ENCODE data around the gene ZNF697. TPM values are rescaled to one million over a fixed set of nuclear protein-coding genes. Genes with fewer than 3 reads are reported as not detected.

Gene ZNF697
- total RNA-seq, 2 donors from 2014 or later, result 12.0 to 14.8 TPM

DNA sequence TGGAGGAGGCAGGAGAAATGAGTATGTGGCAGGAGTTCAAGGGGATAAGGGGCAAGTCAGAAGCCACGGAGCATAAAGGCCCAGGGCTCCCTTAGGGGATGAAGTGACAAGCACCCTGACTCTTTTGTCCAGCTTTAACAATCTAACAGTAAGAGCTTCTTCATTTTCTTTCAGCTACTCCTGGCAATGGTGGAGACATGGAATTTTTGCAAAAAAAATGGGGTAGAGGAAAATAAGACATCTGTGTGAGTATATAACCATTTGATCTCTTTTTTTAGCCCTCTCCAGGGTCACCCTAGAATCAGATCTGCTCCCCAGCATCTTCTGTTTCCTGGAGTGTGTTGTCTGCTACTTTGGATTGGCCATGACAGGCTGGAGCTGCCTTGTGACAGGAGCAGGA lies 47.1 kb downstream of the ZNF697 start:
- Mint-ChIP-seq H3K27ac (no peak overlapping the region), H3K27me3 (ENCODE audit: insufficient read depth) (peaks cover 3% of the 10 kb centered on the region), H3K9me3 (no peaks in the 10 kb centered on the region), H3K36me3 (ENCODE audit: low read depth) (no peaks in the 10 kb centered on the region), H3K4me1 (no peaks in the 10 kb centered on the region), H3K4me3 (no peak overlapping the region)
- H3K27me3 ChIP-seq (ENCODE audit: control insufficient read depth, insufficient read depth, low read length, poor library complexity, severe bottlenecking), result no peaks in the 10 kb centered on the region
- no peak for DNase-seq
- H3K4me3 ChIP-seq (ENCODE audit: low read length), result no peak overlapping the region
- 87 to 100% methylated on average over 1 of the region's 1 CpG for WGBS, 2 experiments (ENCODE audit: insufficient coverage in 1 of 2, insufficient read length in 1 of 2)
- H3K9me3 ChIP-seq (ENCODE audit: control insufficient read depth, low read length), result no peaks in the 10 kb centered on the region
- H3K36me3 ChIP-seq (ENCODE audit: control insufficient read depth, insufficient read depth, low read length), result no peaks in the 10 kb centered on the region
- TF ChIP-seq, protein P1, sequence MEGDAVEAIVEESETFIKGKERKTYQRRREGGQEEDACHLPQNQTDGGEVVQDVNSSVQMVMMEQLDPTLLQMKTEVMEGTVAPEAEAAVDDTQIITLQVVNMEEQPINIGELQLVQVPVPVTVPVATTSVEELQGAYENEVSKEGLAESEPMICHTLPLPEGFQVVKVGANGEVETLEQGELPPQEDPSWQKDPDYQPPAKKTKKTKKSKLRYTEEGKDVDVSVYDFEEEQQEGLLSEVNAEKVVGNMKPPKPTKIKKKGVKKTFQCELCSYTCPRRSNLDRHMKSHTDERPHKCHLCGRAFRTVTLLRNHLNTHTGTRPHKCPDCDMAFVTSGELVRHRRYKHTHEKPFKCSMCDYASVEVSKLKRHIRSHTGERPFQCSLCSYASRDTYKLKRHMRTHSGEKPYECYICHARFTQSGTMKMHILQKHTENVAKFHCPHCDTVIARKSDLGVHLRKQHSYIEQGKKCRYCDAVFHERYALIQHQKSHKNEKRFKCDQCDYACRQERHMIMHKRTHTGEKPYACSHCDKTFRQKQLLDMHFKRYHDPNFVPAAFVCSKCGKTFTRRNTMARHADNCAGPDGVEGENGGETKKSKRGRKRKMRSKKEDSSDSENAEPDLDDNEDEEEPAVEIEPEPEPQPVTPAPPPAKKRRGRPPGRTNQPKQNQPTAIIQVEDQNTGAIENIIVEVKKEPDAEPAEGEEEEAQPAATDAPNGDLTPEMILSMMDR (conservative IDR thresholded peaks at IDR 0.05), result no peak
- no peak overlapping the region for H3K27ac ChIP-seq (ENCODE audit: low read depth, low read length)
- no peaks in the 10 kb centered on the region for H3K4me1 ChIP-seq (ENCODE audit: control insufficient read depth, insufficient read depth, low read length)
- H3K9ac ChIP-seq (ENCODE audit: extremely low read depth, low read length, poor library complexity, severe bottlenecking), result no peak overlapping the region

DNA sequence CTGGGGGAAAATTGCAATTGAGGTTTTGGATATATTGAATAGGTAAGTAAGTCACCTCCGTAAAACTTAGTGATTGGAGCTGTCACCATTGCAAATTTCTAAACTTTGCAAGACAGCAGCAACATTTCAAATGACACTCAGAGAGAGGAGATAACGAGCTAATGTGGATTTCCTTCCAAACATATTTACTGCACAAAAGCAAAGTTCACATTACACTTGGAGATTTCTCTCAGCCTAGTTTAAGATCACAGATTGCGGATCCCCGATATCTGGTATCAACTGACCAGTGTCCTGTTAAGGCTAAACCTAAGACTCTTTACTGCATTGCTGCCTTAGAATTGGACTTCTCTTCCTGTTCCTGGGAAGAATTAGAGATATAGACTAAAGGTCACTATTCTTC lies 47.5 kb downstream of the ZNF697 start:
- H3K27me3 Mint-ChIP-seq (ENCODE audit: insufficient read depth), result peaks cover 3% of the 10 kb centered on the region
- WGBS, 2 experiments (ENCODE audit: insufficient coverage in 1 of 2, insufficient read length in 1 of 2), result 88 to 91% methylated on average over 4 of the region's 4 CpGs
- Histone ChIP-seq H3K4me1 (ENCODE audit: control insufficient read depth, insufficient read depth, low read length) (no peaks in the 10 kb centered on the region), H3K36me3 (ENCODE audit: control insufficient read depth, insufficient read depth, low read length) (no peaks in the 10 kb centered on the region), H3K9me3 (ENCODE audit: control insufficient read depth, low read length) (no peaks in the 10 kb centered on the region), H3K4me3 (ENCODE audit: low read length) (no peak overlapping the region), H3K9ac (ENCODE audit: extremely low read depth, low read length, poor library complexity, severe bottlenecking) (no peak overlapping the region), H3K27ac (ENCODE audit: low read depth, low read length) (no peak overlapping the region), H3K27me3 (ENCODE audit: control insufficient read depth, insufficient read depth, low read length, poor library complexity, severe bottlenecking) (no peaks in the 10 kb centered on the region)
- H3K27ac Mint-ChIP-seq, result no peak overlapping the region
- H3K4me3 Mint-ChIP-seq, result no peak overlapping the region
- DNase-seq, result no peak
- no peaks in the 10 kb centered on the region for H3K4me1 Mint-ChIP-seq
- H3K9me3 Mint-ChIP-seq, result no peaks in the 10 kb centered on the region
- TF ChIP-seq, protein P1 (conservative IDR thresholded peaks at IDR 0.05), result no peak
- H3K36me3 Mint-ChIP-seq (ENCODE audit: low read depth), result no peaks in the 10 kb centered on the region

DNA sequence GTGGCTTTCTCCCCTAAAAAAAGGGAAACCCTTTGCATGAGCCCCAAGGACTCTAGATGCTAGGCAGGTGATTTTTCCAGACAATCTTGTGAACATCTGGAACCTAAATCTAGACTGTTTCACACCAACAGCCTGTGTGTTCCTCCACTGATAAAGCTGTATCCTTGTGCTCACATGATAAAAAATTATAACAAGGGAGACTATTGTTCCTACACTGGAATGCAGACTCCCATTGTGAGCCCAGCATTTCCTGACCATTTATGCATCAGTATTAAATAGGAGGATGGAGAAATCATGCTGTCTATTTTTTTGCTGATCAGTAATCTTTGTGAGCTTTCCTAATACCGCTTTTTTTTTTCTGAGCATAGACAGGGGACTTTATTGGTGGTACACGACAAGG lies 52.5 kb downstream of the ZNF697 start:
- Mint-ChIP-seq H3K9me3 (peaks cover 2% of the 10 kb centered on the region), H3K4me1 (no peaks in the 10 kb centered on the region), H3K27ac (no peak overlapping the region), H3K36me3 (ENCODE audit: low read depth) (no peaks in the 10 kb centered on the region), H3K27me3 (ENCODE audit: insufficient read depth) (peaks cover 2% of the 10 kb centered on the region), H3K4me3 (no peak overlapping the region)
- Histone ChIP-seq H3K4me1 (ENCODE audit: control insufficient read depth, insufficient read depth, low read length) (no peaks in the 10 kb centered on the region), H3K27ac (ENCODE audit: low read depth, low read length) (no peak overlapping the region), H3K9ac (ENCODE audit: extremely low read depth, low read length, poor library complexity, severe bottlenecking) (no peak overlapping the region), H3K27me3 (ENCODE audit: control insufficient read depth, insufficient read depth, low read length, poor library complexity, severe bottlenecking) (no peaks in the 10 kb centered on the region), H3K36me3 (ENCODE audit: control insufficient read depth, insufficient read depth, low read length) (no peaks in the 10 kb centered on the region), H3K4me3 (ENCODE audit: low read length) (no peak overlapping the region), H3K9me3 (ENCODE audit: control insufficient read depth, low read length) (no peaks in the 10 kb centered on the region)
- DNase-seq, result no peak
- WGBS, 2 experiments (ENCODE audit: insufficient coverage in 1 of 2, insufficient read length in 1 of 2), result 90% methylated on average over 2 of the region's 2 CpGs; no CpG with 5 or more reads in 1 of the 2 experiments
- TF ChIP-seq, protein P1 (conservative IDR thresholded peaks at IDR 0.05), result no peak

Data from endodermal cell (in vitro differentiated cells).